KMS-11 (cell line): ENCODE measurements around the gene NPIPB13.
"Not testable (repeated sequence)": the region's sequence is repeated elsewhere in the genome, so short reads cannot be mapped to it uniquely, and the experiment has no call there.

Source experiments
- H2AFZ ChIP-seq: fragments of 200-600 bp; sonication (generic); 2 replicates; pipeline ENCODE4 v1.6.1; 2016; ENCODE audit warnings: antibody characterized with exemption, mixed run types, low read depth
- H3K27ac ChIP-seq: fragments of 200-600 bp; sonication (generic); 2 replicates; pipeline ENCODE4 v1.6.1; 2016; ENCODE audit warnings: mild to moderate bottlenecking, mixed run types
- H3K27me3 ChIP-seq: fragments of 200-600 bp; sonication (generic); 2 replicates; pipeline ENCODE4 v1.6.1; 2017; ENCODE audit warnings: mild to moderate bottlenecking, low read depth, mixed run types, moderate library complexity; ENCODE audit not compliant: insufficient read depth
- H3K36me3 ChIP-seq: fragments of 200-600 bp; sonication (generic); 2 replicates; pipeline ENCODE4 v1.6.1; 2017; ENCODE audit warnings: mild to moderate bottlenecking, mixed run types; ENCODE audit not compliant: insufficient read depth
- H3K4me1 ChIP-seq: fragments of 200-600 bp; sonication (generic); 2 replicates; pipeline ENCODE4 v1.6.1; 2016; ENCODE audit warnings: mild to moderate bottlenecking, low read depth, mixed run types; ENCODE audit not compliant: poor library complexity, severe bottlenecking
- H3K4me2 ChIP-seq: fragments of 200-600 bp; sonication (generic); 2 replicates; pipeline ENCODE4 v1.7.0; 2016; ENCODE audit warnings: mild to moderate bottlenecking, mixed run types
- H3K4me3 ChIP-seq: fragments of 200-600 bp; sonication (generic); IDR thresholded peaks from 2 replicates; pipeline ENCODE4 v1.6.1; 2017; ENCODE audit warnings: low read depth, low read length, mixed read lengths; ENCODE audit not compliant: insufficient read depth
- H3K79me2 ChIP-seq: fragments of 200-600 bp; sonication (generic); 2 replicates; pipeline ENCODE4 v1.6.1; 2016; ENCODE audit warnings: low read depth, mixed run types; ENCODE audit not compliant: insufficient read depth
- H3K9ac ChIP-seq: fragments of 200-600 bp; sonication (generic); 2 replicates; pipeline ENCODE4 v1.6.1; 2016; ENCODE audit warnings: mild to moderate bottlenecking, mixed run types
- H4K20me1 ChIP-seq: fragments of 200-600 bp; sonication (generic); 2 replicates; pipeline ENCODE4 v1.6.1; 2016; ENCODE audit warnings: mild to moderate bottlenecking, mixed run types; ENCODE audit not compliant: insufficient read depth

NPIPB13 gene

DNA sequence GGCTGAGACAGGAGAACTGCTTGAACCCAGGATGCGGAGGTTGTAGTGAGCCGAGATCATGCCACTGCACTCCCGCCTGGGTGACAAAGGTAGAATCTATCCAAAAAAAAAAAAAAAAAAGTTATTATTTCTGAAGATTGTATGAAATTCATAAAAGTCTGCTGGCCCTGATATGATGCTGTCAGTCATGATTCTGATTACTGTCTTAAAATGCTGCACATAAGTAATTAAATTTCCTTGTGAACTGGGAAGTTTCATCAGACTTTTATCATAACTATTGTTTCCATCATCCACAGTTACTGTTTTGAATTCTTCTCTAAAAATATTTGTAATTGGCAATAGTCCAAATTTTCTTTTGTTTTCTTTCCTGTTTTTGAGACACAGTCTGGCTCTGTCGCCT is at the start of gene NPIPB13:
Gene NPIPB13, minus strand, starts transcription at position 101 of the 400 bp plus-strand sequence. CDS start 2,906 bp downstream, outside the sequence.
- not testable (repeated sequence) for H3K9ac ChIP-seq, H4K20me1 ChIP-seq, H3K27ac ChIP-seq, H3K27me3 ChIP-seq, H3K4me1 ChIP-seq, H3K4me2 ChIP-seq, H2AFZ ChIP-seq, H3K36me3 ChIP-seq, H3K79me2 ChIP-seq, H3K4me3 ChIP-seq

DNA sequence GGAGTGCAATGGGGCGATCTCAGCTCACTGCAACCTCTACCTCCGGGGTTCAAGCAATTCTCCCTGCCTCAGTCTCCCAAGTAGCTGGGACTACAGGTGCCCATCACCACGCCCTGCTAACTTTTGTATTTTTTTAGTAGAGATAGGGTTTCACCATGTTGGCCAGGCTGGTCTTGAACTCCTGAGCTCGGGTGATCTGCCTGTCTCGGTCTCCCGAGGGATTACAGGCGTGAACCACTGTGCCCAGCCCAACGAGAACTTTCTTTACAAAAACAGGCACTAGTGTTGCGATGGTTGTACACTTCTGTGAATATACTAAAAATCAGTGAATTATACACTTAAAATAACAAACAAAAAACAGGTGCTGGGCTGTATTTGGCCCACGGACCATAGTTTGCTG is 34.1 kb upstream of the NPIPB13 start:
- not testable (repeated sequence) for H3K27ac ChIP-seq, H3K4me3 ChIP-seq, H3K27me3 ChIP-seq, H2AFZ ChIP-seq, H3K36me3 ChIP-seq, H3K79me2 ChIP-seq, H3K9ac ChIP-seq, H3K4me1 ChIP-seq, H3K4me2 ChIP-seq, H4K20me1 ChIP-seq

DNA sequence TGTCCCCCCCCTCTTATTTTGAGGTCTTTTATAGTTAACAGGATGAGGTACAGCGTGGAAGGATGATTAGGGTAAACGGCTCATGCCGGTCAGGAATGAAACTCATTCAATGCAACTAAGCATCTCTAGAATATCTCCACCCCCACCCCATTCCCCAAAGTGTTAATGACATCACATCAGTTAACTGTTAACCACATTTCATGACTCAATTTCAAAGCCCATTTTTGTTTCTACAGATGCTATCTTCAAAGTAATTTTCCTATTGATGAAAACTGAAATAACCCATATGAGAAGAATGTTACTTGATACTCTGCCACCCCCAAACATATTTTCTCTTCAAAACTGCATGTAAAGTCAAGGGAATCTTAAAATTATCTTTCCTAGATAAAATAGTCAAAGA is 30.2 kb upstream of the NPIPB13 start:
- H3K4me2 ChIP-seq, H2AFZ ChIP-seq, H3K36me3 ChIP-seq, H3K27me3 ChIP-seq, H3K4me3 ChIP-seq, H3K4me1 ChIP-seq, H3K9ac ChIP-seq, H3K79me2 ChIP-seq, H3K27ac ChIP-seq, H4K20me1 ChIP-seq: not testable (repeated sequence)

DNA sequence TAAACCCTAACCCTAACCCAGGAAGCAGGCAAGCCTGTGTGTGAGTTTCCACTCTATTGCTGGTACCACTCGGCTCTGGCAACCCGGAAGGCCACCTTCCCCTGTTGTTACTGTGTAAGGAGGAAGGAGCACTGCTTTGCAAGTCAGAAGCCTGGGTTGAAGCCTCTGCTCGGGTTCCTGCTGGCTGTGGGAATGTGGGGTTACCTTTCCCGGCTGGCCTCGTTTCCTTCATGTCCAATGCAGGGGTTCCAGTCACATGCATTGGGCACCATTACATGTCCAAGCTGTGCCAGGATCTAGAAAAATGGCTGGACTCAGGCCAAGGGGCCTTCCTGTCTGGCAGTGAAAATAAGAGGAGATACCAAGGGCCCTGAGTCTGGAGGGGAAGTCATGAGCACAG is 31.2 kb downstream of the NPIPB13 start:
- not testable (repeated sequence) for H3K36me3 ChIP-seq, H2AFZ ChIP-seq, H3K4me3 ChIP-seq, H3K79me2 ChIP-seq, H3K27me3 ChIP-seq, H3K27ac ChIP-seq, H3K4me2 ChIP-seq, H4K20me1 ChIP-seq, H3K9ac ChIP-seq, H3K4me1 ChIP-seq

DNA sequence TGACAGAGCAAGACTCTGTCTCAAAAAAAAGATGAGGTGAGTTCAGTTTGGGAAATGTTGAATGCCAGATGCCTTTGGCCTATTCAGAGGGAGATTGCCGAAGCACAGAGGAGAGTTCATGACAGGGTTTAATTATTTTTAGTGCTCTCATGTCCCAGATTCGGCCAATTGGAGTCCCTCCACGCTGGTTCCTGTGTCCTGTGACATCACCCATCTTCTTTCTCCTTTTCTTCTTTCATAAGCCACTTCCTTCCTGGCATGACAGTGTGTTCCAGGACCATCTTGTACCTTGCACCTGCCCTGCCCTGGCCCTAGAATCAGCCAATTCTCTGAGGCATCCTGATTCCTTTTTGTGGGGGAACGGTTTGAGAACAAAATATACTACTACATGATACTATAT is 36.9 kb downstream of the NPIPB13 start:
- not testable (repeated sequence) for H3K4me2 ChIP-seq, H3K36me3 ChIP-seq, H3K79me2 ChIP-seq

DNA sequence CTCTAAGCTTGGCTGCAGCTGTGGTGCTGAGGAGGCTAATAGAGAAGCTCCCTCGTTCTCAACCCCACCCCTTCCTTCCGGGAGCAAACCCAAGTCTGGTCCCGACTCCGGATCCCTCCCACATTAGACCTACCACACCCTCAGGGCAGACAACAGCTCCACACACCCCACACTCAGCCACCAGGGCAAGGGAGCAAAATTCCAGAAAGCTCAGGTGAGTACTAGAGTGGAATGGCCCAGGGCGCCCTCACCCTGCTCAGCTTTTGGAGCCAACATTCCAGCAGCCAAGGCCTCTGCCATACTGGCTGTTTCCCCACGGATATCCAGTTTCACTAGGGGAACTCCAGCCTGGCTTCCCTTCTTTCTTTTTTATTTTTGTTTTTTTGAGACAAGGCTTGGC is 39.2 kb downstream of the NPIPB13 start:
- H4K20me1 ChIP-seq, H3K36me3 ChIP-seq, H3K4me3 ChIP-seq, H3K27me3 ChIP-seq, H2AFZ ChIP-seq, H3K79me2 ChIP-seq, H3K4me2 ChIP-seq, H3K4me1 ChIP-seq, H3K27ac ChIP-seq, H3K9ac ChIP-seq: not testable (repeated sequence)

More for the DNA sequence above, 36.9 kb downstream of the NPIPB13 start:
- not testable (repeated sequence) for H2AFZ ChIP-seq, H3K4me3 ChIP-seq, H3K27ac ChIP-seq, H4K20me1 ChIP-seq, H3K27me3 ChIP-seq, H3K9ac ChIP-seq, H3K4me1 ChIP-seq

DNA sequence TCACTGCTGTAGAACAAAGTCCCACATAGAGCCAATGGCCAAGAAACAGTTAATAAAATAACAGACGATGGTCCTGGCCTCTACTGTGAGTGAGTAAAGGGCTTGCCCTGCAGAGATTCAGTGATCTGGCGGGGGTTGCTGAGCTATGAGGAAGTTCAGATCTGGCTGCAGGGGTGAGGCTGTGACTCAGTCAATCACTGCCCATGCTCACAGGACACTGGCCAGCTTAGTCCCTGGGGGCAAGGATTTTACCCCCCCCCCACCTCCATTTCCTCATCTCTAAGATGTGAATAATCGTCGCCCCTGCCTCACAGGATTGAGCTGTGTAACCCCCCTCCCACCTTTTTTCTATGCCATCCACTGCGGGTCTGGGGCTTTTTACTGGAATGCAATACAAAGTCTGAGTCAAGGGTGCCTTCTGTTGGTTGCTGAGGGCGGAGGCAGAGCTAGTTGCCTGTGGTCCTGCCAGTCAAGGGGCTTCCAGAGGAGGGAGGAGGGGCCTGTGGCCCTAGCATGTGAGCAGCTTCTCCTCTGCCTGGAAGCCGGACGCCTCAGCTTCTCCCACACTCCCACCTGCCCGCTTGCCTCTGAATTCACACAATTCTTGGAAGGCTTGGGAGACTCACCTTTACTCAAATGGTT is 41.1 kb downstream of the NPIPB13 start:
- H3K36me3 ChIP-seq, H3K9ac ChIP-seq, H3K4me3 ChIP-seq, H2AFZ ChIP-seq, H3K4me2 ChIP-seq, H4K20me1 ChIP-seq, H3K27me3 ChIP-seq, H3K4me1 ChIP-seq, H3K27ac ChIP-seq, H3K79me2 ChIP-seq: not testable (repeated sequence)

DNA sequence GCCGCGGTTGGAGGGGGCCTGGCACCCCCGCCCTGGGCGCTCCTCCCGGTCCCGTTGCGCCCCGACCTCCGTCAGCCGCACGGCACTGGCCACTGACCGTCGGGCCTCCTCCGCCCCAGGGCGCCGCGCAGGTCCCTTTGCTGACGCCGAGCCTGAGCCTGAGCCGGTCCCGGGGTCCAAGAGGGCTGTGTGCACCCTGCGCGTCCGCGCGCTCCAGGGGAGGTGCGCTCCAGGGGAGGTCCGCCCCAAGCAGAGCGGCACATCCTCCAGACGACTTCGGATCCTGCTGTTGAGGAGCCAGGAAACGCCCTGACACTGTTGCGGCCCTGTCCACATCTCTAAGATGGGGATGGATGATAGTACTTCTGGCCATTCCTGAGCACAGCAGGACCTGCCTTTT is 42.0 kb downstream of the NPIPB13 start:
- not testable (repeated sequence) for H3K4me3 ChIP-seq, H3K79me2 ChIP-seq, H3K27ac ChIP-seq, H3K4me1 ChIP-seq, H3K9ac ChIP-seq, H3K36me3 ChIP-seq, H4K20me1 ChIP-seq, H2AFZ ChIP-seq, H3K4me2 ChIP-seq, H3K27me3 ChIP-seq

DNA sequence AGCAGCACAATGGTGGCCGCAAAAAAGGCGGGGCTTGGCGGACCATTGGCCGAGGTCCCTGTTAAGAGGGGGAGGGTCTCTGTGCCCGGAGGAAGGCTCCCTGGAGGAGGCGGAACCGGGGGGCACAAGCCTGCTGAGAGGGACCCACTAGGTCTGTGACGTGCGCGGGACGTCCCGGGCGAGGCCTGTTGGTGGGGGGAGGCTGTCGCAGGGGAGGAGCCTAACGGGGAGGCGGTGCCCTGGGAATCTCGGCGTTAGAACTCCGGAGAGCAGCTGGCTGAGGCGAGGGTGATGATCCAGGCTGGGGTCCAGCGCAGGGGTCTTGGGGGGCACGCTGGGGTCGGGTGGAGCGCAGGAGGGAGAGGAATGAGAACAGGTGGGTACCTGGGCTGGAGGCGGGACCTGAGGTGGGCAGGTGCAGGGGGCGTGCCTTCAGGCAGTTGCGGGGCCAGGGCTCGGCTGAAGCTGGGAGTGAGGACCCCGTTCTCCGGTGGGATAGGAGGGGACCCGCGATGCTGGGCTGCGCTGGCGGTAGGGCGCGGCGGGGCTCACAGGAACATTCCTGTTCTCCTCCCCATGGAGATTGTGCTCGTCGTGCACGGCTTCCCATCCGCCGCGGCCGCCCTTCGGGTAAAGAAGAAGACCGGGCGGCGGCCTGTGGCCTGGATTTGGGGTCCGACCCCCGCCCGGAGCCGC is 42.6 kb downstream of the NPIPB13 start:
- H3K4me1 ChIP-seq, H4K20me1 ChIP-seq, H3K79me2 ChIP-seq, H3K9ac ChIP-seq, H3K27ac ChIP-seq, H3K4me2 ChIP-seq, H3K27me3 ChIP-seq, H2AFZ ChIP-seq, H3K36me3 ChIP-seq, H3K4me3 ChIP-seq: not testable (repeated sequence)

DNA sequence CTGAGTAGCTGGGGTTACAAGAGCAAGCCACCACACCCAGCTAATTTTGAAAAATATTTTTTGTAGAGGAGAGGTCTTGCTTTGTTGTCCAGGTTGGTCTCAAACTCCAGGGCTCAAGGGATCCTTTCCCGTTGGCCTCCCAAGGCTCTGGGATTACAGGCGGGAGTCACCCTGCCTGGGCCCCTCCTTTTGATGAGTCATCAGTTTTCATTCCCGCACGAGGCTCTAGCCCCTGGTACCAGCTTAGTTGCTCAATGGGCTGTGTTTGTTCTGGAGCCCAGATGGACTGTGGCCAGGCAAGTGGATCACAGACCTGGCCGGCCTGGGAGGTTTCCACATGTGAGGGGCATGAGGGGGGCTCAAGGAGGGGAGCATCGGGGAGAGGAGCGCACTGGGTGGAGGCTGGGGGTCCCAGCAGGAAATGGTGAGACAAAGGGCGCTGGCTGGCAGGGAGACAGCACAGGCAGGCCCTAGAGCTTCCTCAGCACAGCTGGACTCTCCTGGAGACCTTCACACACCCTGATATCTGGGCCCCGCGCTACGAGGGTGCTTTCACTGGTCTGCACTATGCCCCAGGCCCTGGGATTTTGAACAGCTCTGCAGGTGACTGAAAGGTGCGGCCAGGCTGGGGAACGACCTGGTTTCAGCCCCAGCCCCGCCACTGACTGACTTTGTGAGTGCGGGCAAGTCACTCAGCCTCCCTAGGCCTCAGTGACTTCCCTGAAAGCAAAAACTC is 48.5 kb downstream of the NPIPB13 start:
- not testable (repeated sequence) for H3K79me2 ChIP-seq, H3K27me3 ChIP-seq, H3K36me3 ChIP-seq, H3K27ac ChIP-seq, H4K20me1 ChIP-seq, H3K4me1 ChIP-seq, H3K9ac ChIP-seq, H2AFZ ChIP-seq, H3K4me3 ChIP-seq, H3K4me2 ChIP-seq
